Stimulated activated CD8-positive, alpha-beta memory T cell treated with anti-CD3 and anti-CD28 coated beads, Interleukin-4, amount 100 ng/mL, for 48 hours (primary cell): ENCODE data around the gene LRRFIP2.
"Not testable (repeated sequence)": the region's sequence is repeated elsewhere in the genome, so short reads cannot be mapped to it uniquely, and the experiment has no call there.

ENCODE experiments used
- DNase-seq: peaks from one replicate; pipeline ENCODE4 v3.0.0-alpha.2; 2020

LRRFIP2 gene

GRCh38 chr3:37183976-37184375, 9.6 kb upstream of the LRRFIP2 start:
- no peak for DNase-seq

GRCh38 chr3:37183375-37183831, 9.0 kb upstream of the LRRFIP2 start:
- DNase-seq: no peak

- no peak for DNase-seq
Observed at GRCh38 chr3:37182816-37183215, 8.4 kb upstream of the LRRFIP2 start.

GRCh38 chr3:37181756-37182155, 7.4 kb upstream of the LRRFIP2 start:
- DNase-seq: no peak

- DNase-seq: peak; percentile 35
Observed at GRCh38 chr3:37179144-37179967, 5.0 kb upstream of the LRRFIP2 start.

GRCh38 chr3:37173806-37174205, 576 bp downstream of the LRRFIP2 start:
- no peak for DNase-seq

GRCh38 chr3:37171144-37171543, 3.2 kb downstream of the LRRFIP2 start:
- no peak for DNase-seq

- no peak for DNase-seq
Observed at GRCh38 chr3:37170513-37170912, 3.9 kb downstream of the LRRFIP2 start.

GRCh38 chr3:37170060-37170459, 4.3 kb downstream of the LRRFIP2 start:
- DNase-seq: no peak

- no peak for DNase-seq
Observed at GRCh38 chr3:37168896-37169295, 5.5 kb downstream of the LRRFIP2 start.

GRCh38 chr3:37163262-37164015, 10.9 kb downstream of the LRRFIP2 start:
- peak; percentile 57 for DNase-seq

GRCh38 chr3:37162501-37163245, 11.7 kb downstream of the LRRFIP2 start:
- no peak for DNase-seq

- DNase-seq: no peak
Observed at GRCh38 chr3:37161351-37161750, 13.0 kb downstream of the LRRFIP2 start.

- DNase-seq: no peak
Observed at GRCh38 chr3:37155782-37156181, 18.6 kb downstream of the LRRFIP2 start.

GRCh38 chr3:37154668-37155314, 19.6 kb downstream of the LRRFIP2 start:
- DNase-seq: no peak

GRCh38 chr3:37150621-37151020, 23.8 kb downstream of the LRRFIP2 start:
- no peak for DNase-seq

GRCh38 chr3:37149257-37149656, 25.1 kb downstream of the LRRFIP2 start:
- no peak for DNase-seq

GRCh38 chr3:37148208-37148607, 26.2 kb downstream of the LRRFIP2 start:
- DNase-seq: no peak

- DNase-seq: no peak
Observed at GRCh38 chr3:37147666-37148065, 26.7 kb downstream of the LRRFIP2 start.

- not testable (repeated sequence) for DNase-seq
Observed at GRCh38 chr3:37146927-37147326, 27.5 kb downstream of the LRRFIP2 start.

GRCh38 chr3:37145611-37146010, 28.8 kb downstream of the LRRFIP2 start:
- DNase-seq: no peak

GRCh38 chr3:37144806-37145205, 29.6 kb downstream of the LRRFIP2 start:
- DNase-seq: no peak

- DNase-seq: no peak
Observed at GRCh38 chr3:37143821-37144220, 30.6 kb downstream of the LRRFIP2 start.
